GM19452 (cell line): ENCODE results near the gene HTRA1.

Experiments used
- ATAC-seq: cut with Tn5 transposase; IDR thresholded peaks from one replicate; pipeline ENCODE4 v1.9.1; 2021; ENCODE audit not compliant: unreplicated experiment

The HTRA1 gene

DNA sequence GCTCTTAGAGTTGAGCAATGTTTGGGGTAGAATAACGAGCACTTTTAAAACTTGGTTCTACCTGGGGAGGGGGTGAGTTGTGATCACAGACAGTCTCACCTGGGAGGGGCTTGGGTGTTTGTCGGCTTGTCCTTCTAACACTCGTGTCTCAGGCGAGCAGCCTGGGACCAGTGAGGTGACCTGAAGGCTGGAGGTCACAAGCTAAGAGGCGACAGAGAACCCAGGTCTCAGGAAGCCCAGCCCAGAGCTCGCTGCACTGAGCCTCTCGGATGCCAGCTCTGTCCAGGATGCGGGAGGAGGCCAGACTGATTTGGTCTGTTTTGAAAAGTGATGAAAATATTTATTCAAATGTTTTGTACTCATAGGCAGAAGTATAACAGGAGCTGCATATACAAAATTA is 11.8 kb downstream of the HTRA1 start:
- ATAC-seq = no peak

DNA sequence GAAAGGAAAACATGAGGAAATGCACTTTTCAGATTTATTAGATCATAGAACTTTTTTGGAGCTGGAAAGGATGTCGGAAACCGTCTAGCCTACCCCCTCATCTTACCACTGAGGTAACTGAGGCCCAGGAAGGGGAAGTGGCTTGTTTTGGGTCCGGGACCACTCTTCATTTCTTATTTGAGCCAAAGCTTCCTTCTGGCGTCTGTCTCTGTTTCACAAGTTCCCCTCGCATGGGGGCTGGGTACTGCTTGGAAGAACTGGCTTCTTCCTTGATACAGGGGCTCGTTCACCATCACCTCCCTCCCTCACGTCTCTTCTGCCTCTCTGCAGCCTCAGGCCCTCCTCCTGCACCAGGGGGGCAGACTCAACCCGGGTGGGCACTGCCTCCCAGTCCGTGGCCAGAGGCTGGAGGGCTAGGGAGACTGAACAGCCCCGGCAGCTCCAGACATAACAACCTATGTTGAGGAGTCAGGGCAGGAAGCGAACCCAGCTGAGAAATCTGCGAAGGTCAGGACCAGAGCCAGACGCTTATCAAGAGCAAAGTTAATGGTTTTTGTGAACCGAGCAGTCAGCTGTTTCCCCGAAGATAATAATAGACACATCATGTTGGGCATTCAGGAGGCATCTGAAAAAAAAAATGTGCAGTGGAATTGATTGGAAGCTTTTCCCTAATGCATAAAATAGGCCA is 12.9 kb downstream of the HTRA1 start:
- ATAC-seq = no peak

DNA sequence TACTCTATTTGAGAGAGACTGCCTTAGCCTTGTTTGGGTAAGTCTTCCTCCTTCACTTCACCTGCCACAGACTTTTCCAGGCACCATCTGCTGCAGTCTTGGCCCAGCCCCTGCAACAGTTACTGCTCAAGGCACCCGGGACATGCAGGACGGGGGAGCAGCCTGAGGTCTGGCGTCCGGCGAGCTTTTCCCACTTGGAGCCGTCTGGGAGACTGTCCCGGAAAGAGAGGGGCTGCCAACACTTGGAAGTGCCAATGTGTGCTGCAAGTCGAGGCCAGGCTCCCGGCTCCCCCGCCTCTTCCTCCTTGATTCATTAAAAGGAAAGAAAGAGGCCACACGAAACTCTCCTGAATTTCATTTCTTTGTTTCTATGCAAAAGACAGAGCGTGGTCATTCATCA is 13.7 kb downstream of the HTRA1 start:
- ATAC-seq = no peak

DNA sequence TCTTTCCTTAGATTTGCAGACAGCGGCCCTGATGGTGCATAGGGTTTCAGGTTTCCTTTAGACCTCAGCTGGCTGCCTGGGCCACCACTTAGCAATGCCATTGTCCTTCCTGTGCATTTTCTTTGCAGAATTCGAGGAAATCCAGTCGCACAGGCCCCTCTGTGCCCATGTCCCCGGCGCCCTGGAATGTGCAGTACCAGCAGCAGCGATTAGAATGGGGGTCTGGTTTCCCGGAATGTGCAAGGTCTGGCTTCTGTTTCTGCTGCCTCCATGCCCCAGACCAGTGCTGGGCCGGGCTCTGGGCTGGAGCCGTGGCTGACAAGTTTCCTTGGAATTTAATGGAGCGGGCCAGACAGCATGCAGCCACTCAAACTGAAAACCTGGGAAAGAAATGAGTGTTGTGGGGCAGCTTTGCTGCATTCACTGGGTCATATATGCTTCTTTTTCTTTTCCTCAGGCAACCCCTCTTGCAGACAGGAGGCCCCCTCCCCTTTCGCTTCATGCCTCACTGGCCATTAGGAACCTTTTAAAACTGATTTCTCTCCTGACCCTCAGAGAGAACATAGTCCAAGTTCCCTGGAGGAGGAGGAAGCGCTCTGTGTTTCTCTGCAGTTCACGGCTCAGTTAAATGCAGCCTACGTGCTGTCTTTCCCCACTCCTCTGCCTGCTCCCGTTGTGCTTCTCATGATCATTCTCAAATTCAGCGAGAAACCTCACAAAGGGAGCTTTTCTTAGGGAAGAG is 14.4 kb downstream of the HTRA1 start:
- no peak for ATAC-seq

DNA sequence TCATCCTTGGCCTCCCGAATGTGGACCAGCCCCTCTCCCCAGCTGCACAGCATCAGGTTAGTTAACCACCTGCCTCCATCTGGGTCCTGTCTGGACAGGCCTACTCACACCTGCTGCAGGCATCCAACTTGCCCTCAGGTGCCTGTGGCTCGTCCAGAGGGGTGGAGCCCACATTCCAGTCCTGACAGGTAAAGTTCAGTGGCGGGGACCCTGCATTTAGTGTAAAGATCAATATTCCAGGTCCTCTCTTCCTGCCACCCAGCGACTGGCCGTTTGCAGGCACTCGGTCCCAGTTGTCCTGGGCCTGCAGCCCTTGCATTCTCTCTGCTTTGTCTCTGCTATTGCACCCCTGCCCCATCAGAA is 15.0 kb downstream of the HTRA1 start:
- ATAC-seq = no peak

DNA sequence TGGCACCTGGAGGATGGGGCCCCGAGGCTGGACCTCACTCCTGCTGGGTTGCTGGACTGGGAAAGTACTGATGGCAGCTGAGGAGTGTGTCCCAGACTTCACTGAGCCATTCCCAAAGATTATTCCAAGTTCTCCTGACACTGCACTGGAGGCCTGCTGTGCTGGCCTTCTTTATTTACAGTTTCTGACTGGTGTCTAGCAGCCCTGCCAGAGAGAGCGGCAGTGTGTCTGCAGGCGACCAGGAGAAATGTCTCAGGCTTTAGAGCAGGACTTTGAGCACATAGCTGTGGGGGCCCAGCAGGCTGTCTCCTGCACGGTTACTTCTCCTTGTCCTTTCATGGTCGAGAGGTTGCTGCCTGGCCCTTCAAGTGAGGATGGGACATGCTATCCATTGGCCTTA is 16.1 kb downstream of the HTRA1 start:
- no peak for ATAC-seq

DNA sequence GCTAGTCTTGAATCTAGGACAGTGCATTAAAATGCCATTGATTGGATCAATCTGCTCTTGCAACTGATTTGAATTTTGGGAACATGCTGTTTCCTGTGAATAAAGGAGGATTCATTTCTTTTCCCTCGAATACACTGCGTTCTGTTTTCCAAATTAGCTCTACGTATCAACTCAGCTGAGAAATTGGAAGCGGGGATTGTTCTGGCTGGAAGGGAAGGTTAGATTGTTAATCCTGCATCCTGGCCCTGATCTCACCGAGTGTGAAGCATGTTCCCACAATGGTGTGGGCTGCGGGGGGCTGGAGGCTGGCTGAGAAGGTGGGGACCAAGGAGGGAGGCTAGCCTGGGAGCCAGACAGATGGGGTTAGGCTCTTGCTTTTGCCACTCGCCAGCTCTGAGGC is 17.6 kb downstream of the HTRA1 start:
- no peak for ATAC-seq

DNA sequence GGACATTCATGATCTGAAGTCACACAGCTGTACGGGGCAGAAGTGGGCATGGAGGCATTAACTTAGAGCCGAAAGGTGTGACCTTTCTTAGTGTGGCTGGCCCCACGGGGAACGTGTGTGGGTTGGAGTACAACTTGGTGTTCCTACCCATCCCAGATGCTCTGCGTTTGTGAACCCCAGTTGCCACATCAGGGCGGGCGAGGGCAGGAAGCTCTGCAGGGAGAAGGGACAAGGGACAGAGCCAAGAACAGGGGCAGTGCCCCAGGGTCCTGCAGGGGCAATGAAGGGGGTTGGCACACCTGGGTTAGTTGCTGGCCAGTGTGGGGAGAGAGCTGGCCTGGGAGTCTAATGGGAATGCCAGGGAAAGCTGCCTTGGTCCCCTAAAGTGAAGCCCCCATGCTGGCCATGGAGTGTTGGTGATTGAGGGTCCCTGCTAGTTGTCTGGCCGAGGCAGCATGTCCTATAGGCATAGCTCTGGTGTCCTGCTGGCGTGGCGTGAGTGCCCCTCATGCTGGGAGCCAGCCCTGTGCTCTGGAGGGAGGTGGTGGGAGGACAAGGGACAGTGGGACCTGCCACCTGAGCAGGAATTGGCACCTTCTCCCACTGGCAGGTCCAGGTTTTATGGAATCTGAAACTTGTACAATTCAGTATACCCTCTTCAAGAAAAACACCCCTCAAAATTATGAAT is 18.9 kb downstream of the HTRA1 start:
- ATAC-seq = no peak

DNA sequence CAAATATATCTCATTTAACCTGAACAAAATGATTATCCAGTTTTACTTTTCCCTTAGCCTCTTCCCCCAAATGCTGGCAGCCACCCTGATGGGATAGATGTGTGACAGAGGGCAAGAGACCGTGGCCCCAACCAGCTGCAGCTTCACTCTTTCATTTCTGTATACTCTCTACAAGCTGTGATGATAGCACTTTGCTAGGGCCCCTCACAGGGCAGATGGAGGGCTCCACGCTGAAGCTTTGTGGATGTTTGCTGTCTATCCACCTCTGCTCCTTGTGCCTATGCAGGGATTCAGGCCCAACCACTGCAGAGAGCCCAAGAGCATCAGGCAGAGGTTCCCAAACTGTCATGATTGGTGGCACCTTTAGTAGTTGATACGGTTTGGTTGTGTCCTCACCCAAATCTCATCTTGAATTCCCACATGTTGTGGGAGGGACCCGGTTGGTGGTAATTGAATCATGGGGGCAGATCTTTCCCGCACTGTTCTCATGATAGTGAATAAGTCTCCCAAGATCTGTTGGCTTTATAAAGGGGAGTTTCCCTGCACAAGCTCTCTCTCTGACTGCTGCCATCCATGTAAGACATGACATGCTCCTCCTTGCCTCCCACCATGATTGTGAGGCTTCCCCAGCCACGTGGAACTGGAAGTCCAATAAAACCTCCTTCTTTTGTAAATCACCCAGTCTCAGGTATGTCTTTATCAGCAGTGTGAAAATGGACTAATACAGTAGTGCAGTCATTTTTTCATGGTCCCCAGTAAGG is 20.1 kb downstream of the HTRA1 start:
- no peak for ATAC-seq

DNA sequence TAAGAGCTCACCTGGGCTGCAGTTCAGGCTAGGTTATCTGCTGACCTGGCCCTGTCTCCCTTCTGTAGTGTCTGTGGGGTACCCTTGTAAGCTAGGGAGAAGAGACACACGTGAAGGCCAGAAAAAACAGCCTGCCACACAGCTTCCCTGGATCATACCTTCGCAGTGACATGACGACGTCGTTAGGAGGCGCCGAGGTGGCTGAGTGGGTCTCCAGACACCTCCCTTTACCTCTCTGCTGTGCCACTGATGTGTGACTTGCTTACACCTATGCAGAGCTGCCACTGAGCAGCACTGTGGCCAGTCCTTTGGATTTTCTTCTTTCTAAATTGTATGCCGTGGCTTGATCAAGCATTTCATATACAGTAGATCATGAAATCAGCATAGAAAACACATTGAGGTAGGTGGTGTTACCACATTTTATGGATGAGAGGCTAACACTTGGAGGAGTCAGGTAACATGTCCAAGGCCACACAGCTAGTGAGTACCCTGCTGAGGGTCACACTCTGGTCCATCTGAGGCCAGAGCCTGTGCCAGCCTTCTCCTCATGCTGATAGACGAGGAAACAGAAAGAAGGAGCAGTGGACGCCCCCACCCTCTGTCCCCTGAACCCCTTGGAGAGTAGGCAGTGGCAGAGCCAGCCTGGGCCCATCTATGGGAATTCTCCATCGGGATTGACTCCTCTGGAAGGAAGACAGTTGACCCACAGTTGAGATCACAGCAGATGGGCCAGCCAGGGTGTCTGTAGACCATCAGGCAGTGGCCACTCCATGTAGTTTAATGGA is 23.1 kb downstream of the HTRA1 start:
- ATAC-seq = no peak

DNA sequence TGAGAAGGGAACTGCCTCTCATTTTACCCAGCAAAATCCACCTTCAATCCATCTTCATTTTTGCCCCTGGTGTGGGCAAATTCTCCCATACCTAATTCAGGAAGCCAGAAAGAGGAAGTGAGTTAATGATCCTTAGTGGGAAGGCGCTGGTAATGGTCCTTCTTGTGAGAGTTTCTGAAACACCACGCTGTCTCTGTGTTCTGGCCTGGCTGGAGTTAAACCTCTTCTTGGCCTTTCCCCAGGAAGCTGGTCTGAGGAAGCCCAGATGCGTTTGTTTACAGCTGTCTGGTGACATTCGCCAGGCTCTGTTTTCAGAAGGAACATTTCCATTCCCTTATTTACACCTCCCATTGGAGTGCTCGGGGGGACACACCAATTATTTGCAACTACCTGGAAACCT is 24.3 kb downstream of the HTRA1 start:
- ATAC-seq = no peak

DNA sequence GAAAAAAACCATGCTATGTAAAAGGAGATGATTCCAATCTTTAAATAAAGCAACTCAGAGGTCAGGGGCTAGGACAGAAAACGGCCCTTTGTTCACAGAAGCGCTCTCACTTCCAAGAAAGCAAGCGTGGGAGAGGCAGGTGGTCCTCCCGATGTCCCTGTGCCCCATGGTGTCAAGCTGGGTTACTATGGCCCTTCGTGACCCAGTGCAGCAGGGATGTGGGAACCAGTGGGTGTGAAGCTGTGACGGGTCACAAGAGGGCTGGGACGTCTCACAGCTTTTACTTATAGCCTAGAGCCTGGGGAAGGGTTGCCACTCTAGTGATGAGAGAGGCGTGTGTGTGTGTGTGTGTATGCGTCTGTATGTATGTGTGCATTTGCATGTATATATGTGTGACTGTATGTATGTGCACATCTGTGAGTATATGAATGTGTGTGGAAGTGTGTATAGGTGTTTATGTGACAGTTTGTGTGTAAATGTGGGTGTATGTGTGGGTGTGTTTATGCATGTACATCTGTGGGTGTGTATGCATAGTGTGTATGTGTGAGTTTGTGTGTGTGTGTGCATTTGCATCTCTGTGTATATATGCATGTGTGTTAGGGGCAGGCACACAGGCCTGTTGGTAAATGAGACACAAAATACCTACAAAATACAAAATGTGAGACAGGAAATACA is 25.2 kb downstream of the HTRA1 start:
- no peak for ATAC-seq

DNA sequence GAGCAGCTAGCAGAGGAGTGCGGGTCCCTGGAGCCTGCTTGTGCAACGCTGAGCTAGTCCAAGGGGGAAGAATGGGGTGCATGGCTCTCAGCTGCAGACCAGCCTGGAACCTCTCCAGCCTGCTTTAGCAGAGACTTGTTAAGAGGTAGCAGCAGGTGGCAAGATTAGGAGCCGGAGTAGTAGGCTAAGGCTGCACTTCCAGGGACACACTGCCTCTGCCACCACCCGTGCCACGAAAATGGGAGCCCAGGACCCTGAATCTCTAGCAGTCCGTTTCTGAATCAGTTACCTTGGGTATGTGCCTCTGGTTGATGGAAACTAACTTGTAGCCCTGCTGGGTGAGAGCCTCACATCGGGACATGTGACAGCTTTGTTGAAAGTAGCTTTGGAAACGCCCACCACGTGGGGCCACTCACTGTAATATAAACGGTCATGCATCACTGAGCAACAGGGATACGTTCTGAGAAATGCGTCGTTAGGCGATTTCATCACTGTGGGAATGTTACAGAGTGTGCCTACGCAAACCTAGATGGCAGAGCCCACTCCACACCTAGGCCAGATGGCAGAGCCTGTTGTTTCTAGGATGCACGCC is 25.9 kb downstream of the HTRA1 start:
- no peak for ATAC-seq

DNA sequence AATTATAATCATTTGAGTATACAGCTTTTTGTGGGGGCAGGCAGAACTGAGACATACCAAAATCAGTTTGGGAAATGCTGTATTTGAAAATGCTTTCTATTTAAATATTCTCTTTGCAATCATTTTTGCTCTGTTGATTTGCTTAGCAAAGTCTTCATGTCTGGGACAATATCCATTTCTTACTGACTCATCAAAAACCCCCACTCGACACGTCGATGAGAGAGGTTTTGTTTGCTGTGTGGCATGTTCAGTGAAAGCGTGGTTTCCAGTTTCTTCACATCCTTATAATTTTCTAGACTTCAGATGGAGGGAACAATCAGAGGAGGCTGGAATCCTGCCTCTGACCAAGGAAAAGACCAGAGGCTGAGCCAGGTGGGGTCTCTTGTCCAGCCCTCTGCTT is 28.9 kb downstream of the HTRA1 start:
- ATAC-seq = no peak

DNA sequence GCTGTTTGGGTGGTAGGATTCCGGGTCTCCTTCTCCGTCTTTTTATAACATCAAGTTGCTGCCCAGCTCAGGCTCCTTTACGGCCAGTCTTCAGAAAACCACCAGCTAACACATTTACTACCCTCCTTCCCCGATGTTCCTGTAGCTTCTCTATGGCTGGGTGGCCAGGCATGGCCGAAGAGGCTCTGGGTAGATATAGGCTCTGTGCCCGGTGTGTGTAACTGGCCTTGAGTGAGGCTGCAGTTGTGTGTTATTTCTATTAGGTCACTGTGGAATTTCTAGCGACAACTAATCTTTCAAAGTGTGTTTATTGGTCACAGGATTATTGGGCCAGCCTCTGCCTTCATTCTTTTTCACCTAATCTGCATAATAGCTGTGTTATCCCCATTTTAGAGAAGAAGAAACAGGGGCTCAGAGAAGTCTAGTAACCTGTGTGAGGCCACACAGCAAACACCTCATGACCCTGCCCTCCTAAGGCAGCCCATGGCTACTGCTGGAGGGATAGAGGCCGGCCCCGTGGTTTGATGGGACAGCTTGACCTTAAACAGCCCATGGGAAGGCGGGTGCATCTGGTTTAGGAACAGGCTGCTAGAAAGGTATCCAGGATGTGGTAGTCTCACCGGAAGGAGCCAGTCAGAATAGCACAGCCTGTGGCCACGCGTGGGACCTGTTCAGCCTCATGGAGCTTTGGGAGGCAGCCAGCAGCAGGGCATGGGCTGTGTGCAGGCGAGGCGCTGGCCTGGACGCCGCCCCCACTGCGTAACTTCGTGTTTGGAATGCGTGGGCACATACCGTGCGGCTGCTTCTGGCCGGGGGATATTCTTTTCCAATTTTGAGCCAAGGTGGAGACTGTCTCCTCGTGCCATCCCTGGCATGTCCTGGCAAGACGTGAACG is 29.7 kb downstream of the HTRA1 start:
- no peak for ATAC-seq

DNA sequence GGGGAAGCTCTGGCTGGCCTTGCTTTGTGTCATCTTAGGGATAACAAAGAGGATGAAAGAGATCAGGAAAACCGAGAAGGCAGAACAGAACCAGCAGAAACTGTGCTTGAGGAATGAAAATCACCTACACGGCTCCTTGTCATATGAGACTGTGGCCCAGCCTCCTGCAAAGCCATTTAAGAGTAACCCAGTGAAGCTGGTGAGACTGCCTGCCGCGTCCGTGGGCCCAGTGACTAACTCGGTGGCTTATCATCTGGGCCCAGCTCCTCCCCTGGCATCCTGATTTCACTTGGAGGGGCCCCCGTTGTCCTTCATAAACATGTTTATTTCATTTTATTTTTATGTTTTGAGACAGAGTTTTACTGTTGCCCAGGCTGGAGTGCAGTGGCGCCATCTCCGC is 30.7 kb downstream of the HTRA1 start:
- ATAC-seq = no peak

DNA sequence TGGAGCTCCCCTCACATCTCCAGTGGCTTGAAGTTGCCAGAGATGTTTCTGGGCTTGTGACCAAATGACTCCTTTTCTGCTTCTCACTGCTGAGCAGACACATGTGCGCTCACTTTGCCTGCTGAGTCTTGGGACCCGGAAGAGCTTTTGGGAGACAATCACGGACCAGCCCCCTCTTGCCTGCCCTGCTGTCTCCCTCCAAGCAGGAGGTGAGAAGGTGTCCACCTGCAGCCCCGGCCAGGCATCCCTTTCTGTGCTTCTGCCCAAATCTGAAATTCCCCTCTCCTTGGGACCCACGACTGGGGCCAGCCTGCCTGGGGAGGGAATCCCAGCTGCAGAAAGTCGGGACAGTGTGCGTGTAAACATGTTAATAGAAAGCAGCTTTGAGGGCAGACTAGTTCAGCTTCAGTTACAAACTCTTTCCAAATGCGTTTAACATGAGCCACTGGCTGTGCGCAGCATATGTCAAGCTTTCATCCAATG is 31.7 kb downstream of the HTRA1 start:
- ATAC-seq = no peak

DNA sequence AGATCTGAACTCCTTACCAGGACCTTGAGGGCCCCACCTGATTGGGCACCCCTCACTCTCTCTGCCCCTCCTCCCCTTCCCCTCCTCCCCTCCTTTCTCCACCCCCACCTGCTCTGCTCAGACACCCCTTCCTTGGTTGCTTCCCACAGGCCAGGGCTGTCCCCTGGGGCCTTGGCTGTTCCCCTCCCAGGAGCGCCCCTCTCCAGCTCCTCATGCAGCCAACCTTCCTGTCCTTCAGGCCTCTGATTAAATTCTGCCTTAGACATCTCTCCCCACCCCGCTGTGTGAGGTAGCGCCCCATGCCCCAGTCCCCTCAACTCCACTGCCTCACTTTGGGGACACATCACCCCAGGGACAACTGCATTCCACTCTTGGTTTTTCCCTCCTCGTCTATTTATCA is 32.4 kb downstream of the HTRA1 start:
- no peak for ATAC-seq
